Measurements from ENCODE around the gene DUSP28. TPM values are rescaled to one million over a fixed set of nuclear protein-coding genes. Genes with fewer than 3 reads are reported as not detected.

Gene DUSP28
- total RNA-seq, 1 experiment from 2014 or later: 2.3 TPM

- TF ChIP-seq PRDM15 (CRISPR knock-in tag; IDR thresholded peaks at IDR 0.05): no peak
- no peak for TF ChIP-seq CBFB (CRISPR knock-in tag; IDR thresholded peaks at IDR 0.05; ENCODE audit: low read depth)
- TF ChIP-seq CREM (CRISPR knock-in tag; IDR thresholded peaks at IDR 0.05): no peak
- TF ChIP-seq NFE2L1 (CRISPR knock-in tag; IDR thresholded peaks at IDR 0.05): no peak
Measured at GRCh38 chr2:240582781-240583180, 22.6 kb downstream of the DUSP28 start (continued).

- peaks cover 37% of the 10 kb centered on the region for H3K4me1 Mint-ChIP-seq
- no peak for TF ChIP-seq ATF6 (CRISPR knock-in tag; IDR thresholded peaks at IDR 0.05)
- TF ChIP-seq ATF3 (CRISPR knock-in tag; conservative IDR thresholded peaks at IDR 0.05): no peak
- no peak for TF ChIP-seq E2F5 (CRISPR knock-in tag; IDR thresholded peaks at IDR 0.05)
- no peak for TF ChIP-seq GABPB1 (CRISPR knock-in tag; IDR thresholded peaks at IDR 0.05)
- no peak for TF ChIP-seq ZMAT4 (CRISPR knock-in tag; IDR thresholded peaks at IDR 0.05)
- TF ChIP-seq ZNF219 (CRISPR knock-in tag; IDR thresholded peaks at IDR 0.05; ENCODE audit: borderline replicate concordance): no peak
- TF ChIP-seq TEAD4 (CRISPR knock-in tag; IDR thresholded peaks at IDR 0.05): no peak
- TF ChIP-seq ZNF232 (CRISPR knock-in tag; IDR thresholded peaks at IDR 0.05): no peak
- TF ChIP-seq GTF2I (CRISPR knock-in tag; conservative IDR thresholded peaks at IDR 0.05): no peak
- no peak for TF ChIP-seq IRF1 (CRISPR knock-in tag; IDR thresholded peaks at IDR 0.05)
- TF ChIP-seq ERG (CRISPR knock-in tag; IDR thresholded peaks at IDR 0.05): no peak
- TF ChIP-seq SP1 (CRISPR knock-in tag; conservative IDR thresholded peaks at IDR 0.05): no peak
- no peak for TF ChIP-seq GRHL2 (CRISPR knock-in tag; IDR thresholded peaks at IDR 0.05; ENCODE audit: insufficient replicate concordance, severe bottlenecking)
- TF ChIP-seq ATF1 (CRISPR knock-in tag; IDR thresholded peaks at IDR 0.05): no peak
- no peak for TF ChIP-seq KAT7 (CRISPR knock-in tag; IDR thresholded peaks at IDR 0.05; ENCODE audit: borderline replicate concordance)
- no peak for TF ChIP-seq NFYB (CRISPR knock-in tag; conservative IDR thresholded peaks at IDR 0.05; ENCODE audit: low read depth)
- TF ChIP-seq ARID4B (CRISPR knock-in tag; IDR thresholded peaks at IDR 0.05; ENCODE audit: borderline replicate concordance): no peak
Measured at GRCh38 chr2:240583774-240584173, 23.6 kb downstream of the DUSP28 start.

More at GRCh38 chr2:240583774-240584173, 23.6 kb downstream of the DUSP28 start:
- POLR2A ChIA-PET: no interaction called here
- DNase-seq (ENCODE audit: low spot score) (no peak), ATAC-seq (no peak)
- Mint-ChIP-seq H3K4me3 (no peak overlapping the region), H3K36me3 (no peaks in the 10 kb centered on the region; the same call in 1 of the 2 replicates), H3K27me3 (ENCODE audit: low read depth) (no peaks in the 10 kb centered on the region), H3K9me3 (no peaks in the 10 kb centered on the region), H3K27ac (no peak overlapping the region)
- CTCF ChIA-PET: interaction anchor here (1.1 to 3.7 kb wide), 2 partner anchors 18 to 64 kb away, joined by 3 to 40 read pairs; no protein-coding TSS in a partner anchor

All from WTC11 (cell line).